Measurements from ENCODE around the gene TRPM8.
"Not testable (repeated sequence)": the region's sequence is repeated elsewhere in the genome, so short reads cannot be mapped to it uniquely, and the experiment has no call there.

The TRPM8 gene

DNA sequence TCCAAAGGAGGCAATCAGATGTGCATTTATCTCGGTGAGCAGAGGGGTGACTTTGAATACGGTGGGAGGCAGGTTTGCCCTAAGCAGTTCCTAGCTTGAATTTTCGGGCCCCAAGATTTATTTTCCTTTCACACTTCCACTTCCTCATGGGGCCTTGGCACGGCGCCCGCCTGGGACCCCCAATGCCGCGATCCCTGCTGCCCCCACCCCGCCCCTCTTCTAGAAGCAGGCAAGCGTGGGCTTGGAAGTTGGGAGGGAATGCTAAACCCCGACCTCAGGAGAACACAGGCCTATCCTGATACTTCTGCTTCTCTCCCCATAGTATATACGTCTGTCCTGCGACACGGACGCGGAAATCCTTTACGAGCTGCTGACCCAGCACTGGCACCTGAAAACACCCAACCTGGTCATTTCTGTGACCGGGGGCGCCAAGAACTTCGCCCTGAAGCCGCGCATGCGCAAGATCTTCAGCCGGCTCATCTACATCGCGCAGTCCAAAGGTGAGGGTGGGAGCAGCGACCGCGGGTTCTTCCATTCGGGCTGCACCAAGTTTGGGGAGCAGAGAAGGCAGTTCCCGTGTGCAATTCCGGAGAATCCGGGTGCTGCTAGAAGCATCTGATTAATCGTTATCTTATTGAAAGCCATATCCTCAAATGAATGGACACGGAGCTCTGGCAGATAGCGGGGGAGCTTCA lies 21.6 kb downstream of the TRPM8 start:
- no peak for DNase-seq

DNA sequence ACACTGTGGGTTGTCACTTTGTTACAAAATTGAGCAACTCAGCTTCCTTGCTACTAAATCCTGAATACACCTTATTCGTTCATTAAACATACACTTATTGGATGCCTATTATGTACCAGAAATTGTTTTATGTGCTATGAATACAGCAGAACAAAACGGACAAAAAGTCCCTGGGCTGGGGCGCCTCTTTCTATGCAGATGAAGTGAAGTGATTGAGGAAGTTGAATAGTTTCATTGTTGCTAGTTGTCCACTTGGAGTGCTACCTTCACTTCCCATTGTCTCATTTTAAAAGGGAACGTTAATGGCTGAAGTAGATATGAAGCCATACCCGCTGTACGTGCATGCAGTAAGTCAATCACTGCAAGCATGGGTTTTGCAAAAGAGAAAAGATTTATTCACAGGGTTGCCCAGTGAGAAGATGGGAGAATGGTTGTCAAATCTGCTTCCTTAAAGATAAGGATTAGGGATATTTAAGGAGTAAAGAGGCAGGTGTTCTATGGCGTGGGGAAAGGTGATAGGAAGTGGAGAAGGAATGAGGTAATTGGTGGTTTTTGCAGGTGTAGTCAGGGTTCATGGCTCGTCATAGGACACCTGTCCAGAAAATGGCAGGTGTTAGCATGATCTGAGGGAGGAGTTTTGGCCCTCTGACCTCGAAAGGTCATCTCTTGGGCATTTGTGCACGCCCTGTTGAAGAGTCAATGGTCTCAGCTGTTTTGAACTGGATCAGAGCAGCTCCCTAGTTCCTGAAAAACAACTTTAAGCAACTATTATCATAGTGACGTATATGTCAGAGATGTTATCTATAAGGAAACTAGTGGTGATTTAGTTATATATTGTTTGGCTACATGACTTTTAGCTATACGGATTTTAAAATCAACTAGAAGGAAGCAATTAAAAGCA lies 23.5 kb downstream of the TRPM8 start:
- DNase-seq: no peak

DNA sequence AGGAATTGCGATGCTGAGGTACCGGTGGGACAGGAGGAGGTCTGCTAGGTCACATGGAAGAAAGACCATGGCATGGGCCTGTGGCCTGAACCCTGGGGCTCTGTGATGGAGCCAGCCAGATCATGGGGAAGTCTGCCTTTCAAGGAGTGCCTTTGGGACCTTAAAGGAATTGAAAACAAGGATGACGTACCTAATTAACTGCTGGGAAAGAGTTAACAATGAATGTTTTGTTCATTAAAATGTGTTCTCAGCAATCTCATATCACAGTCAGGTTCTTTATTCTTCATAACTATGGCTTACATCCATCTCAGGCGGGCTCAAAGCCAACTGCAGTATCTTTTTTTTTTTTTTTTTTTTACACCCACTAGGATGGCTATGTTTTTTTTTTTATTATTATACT lies 25.6 kb downstream of the TRPM8 start:
- no peak for DNase-seq

DNA sequence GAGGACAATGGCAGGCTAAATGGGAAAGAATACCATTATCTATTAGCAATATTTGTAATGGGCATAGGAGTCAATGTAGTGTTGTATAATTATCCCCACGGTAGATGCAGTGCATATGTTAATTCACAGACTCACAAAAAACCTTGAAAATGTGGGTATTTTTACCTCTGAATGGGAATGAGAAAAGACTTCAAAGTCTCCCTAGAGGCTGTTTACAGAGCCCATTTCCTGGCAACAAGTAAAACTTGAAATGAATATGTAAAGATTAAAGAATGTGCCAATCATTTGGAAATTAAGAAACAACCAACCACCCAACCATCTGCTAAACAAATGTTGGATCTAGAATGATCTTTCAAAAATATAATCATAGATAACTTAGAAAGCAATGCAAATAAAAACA lies 27.1 kb downstream of the TRPM8 start:
- no peak for DNase-seq

DNA sequence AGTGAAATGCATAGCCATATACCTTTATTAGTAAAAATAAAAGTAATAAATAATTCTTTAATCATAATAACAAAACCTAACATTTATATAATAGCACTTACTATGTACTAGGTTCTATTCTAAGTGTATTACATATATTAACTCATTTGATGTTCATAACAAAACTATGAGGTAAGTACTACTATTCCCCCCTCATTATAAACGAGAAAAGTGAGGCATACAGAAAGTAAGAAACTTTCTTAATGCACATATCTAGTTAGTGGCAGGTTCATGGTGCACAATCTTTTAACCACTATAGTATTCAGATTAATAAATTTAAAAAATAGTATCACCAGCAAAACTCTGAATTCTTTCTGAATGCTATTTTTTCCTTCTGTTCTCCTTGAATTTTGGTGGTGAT lies 27.5 kb downstream of the TRPM8 start:
- DNase-seq: no peak

- no peak for DNase-seq
These were observed 28.0 kb downstream of the TRPM8 start for GRCh38 chr2:233945146-233945545.

- DNase-seq: no peak
These were observed 33.1 kb downstream of the TRPM8 start for GRCh38 chr2:233950078-233950825.

- no peak for DNase-seq
These were observed 35.2 kb downstream of the TRPM8 start for GRCh38 chr2:233952335-233952734.

DNA sequence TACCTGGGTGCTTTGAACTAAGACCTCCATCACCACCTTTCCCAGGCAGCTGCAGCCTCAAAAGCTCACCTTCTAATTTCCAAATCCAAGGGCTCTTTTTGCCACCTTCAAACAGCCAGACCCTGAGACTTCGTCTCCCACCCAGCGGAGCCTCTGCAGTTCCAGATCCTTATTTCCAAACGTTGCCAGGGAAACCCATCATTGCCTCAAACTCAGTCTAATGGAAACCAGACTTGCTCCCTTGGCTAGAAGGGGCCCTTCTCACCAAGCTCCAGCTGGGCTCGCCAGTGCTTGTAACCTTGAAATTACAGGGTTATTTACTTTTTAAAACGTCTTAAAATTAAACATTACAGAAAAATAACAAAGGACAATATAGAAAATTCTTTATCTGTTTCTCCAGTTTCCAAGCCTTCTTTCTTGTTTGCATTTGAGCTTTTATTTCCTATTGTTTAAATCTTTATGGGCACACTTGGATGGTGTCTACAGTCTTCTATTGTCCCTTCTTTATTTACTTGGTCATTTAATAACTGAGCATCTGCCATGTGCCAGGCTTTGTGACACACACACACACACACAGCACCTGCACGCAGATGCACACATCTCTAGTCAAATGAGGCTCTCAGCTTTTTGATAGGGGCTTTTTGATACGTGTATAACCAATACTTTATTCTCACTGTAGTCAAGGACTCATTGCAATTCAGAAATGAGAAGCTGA lies 36.1 kb downstream of the TRPM8 start:
- DNase-seq: no peak

DNA sequence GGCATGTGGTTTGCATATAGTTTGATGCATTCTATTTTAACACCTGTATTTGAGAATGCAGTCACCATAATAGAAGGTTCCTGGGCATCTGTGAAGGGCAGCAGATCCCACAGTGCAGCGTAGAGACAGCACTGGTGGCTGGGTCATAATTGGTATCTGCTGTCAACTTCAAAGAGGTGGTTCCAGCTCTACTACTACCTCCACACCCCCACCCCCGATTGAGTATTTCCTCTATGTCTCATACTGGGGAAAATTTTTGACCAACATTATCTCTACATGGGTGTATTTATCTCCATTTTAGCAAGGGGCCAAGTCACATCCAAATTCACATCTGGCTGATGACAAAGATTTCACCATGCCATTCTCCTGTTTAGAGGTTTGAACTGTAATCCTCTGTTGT lies 43.0 kb downstream of the TRPM8 start:
- DNase-seq: no peak

DNA sequence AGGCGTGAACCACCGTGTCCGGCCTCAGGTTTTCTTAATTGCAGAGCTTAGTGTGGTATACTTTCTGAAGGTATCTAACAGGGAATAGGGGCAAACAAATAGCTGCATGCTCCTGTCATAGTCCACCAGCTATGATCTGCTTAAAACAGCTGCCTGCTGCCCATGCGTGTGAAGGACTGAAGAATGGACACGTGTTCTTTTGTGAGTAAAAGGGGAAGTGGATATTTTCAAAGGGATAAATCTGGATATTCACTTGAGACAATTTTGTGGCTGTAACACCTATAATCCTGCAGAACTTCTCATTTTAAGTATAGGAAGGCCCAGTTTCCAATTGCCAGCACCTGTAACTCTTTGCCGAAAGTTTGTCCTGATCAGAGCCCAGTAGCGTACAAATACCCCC lies 44.7 kb downstream of the TRPM8 start:
- no peak for DNase-seq

DNA sequence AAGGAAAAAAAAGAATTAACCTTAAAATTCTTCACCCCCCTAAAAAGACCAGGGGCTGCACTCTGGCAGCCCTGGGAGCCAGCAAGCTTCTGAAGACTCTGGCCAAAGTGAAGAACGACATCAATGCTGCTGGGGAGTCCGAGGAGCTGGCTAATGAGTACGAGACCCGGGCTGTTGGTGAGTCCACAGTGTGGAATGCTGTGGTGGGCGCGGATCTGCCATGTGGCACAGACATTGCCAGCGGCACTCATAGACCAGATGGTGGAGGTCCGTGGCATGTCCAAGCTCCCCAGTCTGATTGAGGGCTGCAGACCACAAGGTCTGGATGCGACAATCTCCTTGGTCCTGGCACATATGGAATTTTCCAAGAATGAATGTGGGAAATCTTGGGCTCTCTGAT lies 47.4 kb downstream of the TRPM8 start:
- no peak for DNase-seq

- DNase-seq: no peak
These were observed 47.9 kb downstream of the TRPM8 start for GRCh38 chr2:233965032-233965603.

GRCh38 chr2:233965646-233966045 lies 48.5 kb downstream of the TRPM8 start:
- not testable (repeated sequence) for DNase-seq

GRCh38 chr2:233966388-233966787 lies 49.2 kb downstream of the TRPM8 start:
- DNase-seq: peak; percentile 12 to 28

DNA sequence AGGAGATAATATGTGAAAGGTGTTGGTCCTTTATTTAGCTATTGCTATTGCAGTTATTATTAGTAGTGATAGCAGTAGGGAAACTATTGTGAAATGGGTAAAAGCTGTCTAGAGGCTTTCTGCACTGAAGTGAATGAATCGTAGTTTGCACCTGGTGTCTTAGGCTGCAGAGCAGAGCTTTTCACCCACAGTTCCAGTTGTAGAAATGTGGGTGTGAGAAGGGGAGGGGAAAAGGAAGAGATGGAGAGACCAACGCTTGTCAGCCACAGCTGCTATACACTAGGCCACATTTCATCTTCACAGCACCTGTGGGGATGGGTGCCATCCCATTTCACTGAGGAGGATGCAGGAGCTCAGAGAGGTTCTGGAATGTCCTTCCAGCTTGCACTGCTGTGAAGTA lies 50.0 kb downstream of the TRPM8 start:
- no peak for DNase-seq

DNA sequence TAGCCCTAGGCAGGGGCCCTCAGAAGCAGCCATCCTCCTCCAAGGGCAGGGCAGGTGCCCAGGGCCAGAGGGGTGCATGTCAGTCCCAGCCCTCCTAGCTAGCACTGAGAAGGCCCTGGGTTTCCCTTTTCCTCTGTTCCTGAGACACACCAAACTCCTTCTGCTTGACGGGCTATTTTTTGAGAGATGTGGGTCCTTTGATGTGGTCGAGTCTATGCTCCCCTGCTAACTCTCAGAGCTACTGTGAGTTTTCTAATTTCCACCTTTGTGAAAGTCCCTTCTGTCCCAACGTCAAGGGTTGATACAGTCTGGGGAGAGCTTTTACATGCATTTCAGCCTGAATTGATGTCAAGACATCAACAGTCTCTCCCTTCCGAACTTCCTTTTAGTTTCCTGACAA lies 51.4 kb downstream of the TRPM8 start:
- DNase-seq: no peak

- not testable (repeated sequence) for DNase-seq
These were observed 55.3 kb downstream of the TRPM8 start for GRCh38 chr2:233972460-233972859.

- DNase-seq: no peak
These were observed 55.9 kb downstream of the TRPM8 start for GRCh38 chr2:233972941-233973575.

DNA sequence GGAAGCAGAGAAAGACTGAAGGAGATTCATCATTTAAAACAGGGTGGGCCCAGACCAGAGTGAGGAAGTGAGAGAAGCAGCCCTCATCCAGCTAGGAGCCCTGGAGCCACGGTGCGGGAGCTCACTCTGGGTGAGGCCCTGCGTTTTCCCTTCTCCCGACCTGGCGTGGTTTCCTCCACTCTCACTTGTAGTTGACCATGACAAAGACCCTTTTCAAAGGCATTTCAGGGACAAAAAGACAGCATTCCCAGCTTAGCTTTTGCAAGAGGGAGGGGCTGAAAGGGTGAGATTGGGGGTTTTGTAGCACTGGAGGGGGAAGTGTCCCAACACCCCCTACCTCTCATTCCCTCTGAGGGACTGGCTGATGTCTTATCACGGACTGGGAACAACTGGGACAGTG lies 56.6 kb downstream of the TRPM8 start:
- DNase-seq: no peak

DNA sequence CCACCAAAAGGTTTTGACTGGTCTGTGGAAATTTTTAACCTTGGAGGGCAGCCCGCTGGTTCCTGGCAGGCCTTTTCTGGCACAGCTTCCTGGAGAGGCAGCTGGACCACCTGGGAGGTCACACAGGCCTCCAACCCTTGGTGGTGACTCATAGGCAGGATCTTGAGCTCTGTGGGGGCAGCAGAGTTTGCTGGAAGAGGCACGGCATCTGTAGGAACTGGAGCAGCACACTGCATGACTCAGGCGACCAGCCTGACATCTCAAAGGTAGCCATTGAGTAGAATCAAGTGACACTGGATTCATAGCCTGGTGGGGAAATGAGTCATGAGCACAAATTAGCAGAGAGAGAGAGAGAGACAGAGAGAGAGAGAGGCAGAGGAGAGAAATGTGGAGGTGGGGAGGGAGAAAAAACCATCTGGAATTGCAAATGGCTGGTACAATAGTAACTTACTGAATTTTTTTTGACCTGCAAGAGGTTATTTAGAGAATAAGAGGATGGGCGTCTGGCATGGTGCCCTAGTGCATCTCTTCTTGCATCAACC lies 57.4 kb downstream of the TRPM8 start:
- DNase-seq: no peak

- no peak for DNase-seq
These were observed 58.9 kb downstream of the TRPM8 start for GRCh38 chr2:233976087-233976486.
